ENCODE results near the gene RPS16. TPM values are rescaled to one million over a fixed set of nuclear protein-coding genes. Genes with fewer than 3 reads are reported as not detected.

RPS16 gene
- total RNA-seq, 1 donor from 2014 or later: 2,362 TPM

- no peak for TF ChIP-seq CTCF (conservative IDR thresholded peaks at IDR 0.05; ENCODE audit: low read depth, low read length)
- DNase-seq (ENCODE audit: low read depth): no peak
- H3K4me3 ChIP-seq (ENCODE audit: low read depth, low read length): no peak overlapping the region
These were observed 9.6 kb downstream of the RPS16 start for GRCh38 chr19:39426170-39426569.

GRCh38 chr19:39425744-39426143 lies 10.0 kb downstream of the RPS16 start:
- H3K4me3 ChIP-seq (ENCODE audit: low read depth, low read length): no peak overlapping the region
- no peak for DNase-seq (ENCODE audit: low read depth)
- TF ChIP-seq CTCF (conservative IDR thresholded peaks at IDR 0.05; ENCODE audit: low read depth, low read length): no peak

- no peak overlapping the region for H3K4me3 ChIP-seq (ENCODE audit: low read depth, low read length)
- no peak for DNase-seq (ENCODE audit: low read depth)
These were observed 10.8 kb downstream of the RPS16 start for GRCh38 chr19:39424934-39425333.

GRCh38 chr19:39423258-39424086 lies 12.3 kb downstream of the RPS16 start:
- DNase-seq (ENCODE audit: low read depth): no peak
- no peak overlapping the region for H3K4me3 ChIP-seq (ENCODE audit: low read depth, low read length)
- TF ChIP-seq CTCF (conservative IDR thresholded peaks at IDR 0.05; ENCODE audit: low read depth, low read length): no peak

More at GRCh38 chr19:39424934-39425333, 10.8 kb downstream of the RPS16 start:
- no peak for TF ChIP-seq CTCF (conservative IDR thresholded peaks at IDR 0.05; ENCODE audit: low read depth, low read length)

- no peak for DNase-seq (ENCODE audit: low read depth)
- H3K4me3 ChIP-seq (ENCODE audit: low read depth, low read length): no peak overlapping the region
These were observed 13.7 kb downstream of the RPS16 start for GRCh38 chr19:39422020-39422419.

GRCh38 chr19:39420769-39421168 lies 15.0 kb downstream of the RPS16 start:
- DNase-seq (ENCODE audit: low read depth): no peak
- no peak overlapping the region for H3K4me3 ChIP-seq (ENCODE audit: low read depth, low read length)
- no peak for TF ChIP-seq CTCF (conservative IDR thresholded peaks at IDR 0.05; ENCODE audit: low read depth, low read length)

More at GRCh38 chr19:39422020-39422419, 13.7 kb downstream of the RPS16 start:
- TF ChIP-seq CTCF (conservative IDR thresholded peaks at IDR 0.05; ENCODE audit: low read depth, low read length): no peak

- no peak overlapping the region for H3K4me3 ChIP-seq (ENCODE audit: low read depth, low read length)
- no peak for TF ChIP-seq CTCF (conservative IDR thresholded peaks at IDR 0.05; ENCODE audit: low read depth, low read length)
- no peak for DNase-seq (ENCODE audit: low read depth)
These were observed 16.7 kb downstream of the RPS16 start for GRCh38 chr19:39419003-39419402.

Data from epithelial cell of proximal tubule (primary cell).